ENCODE results near the gene NFATC1.

DNA sequence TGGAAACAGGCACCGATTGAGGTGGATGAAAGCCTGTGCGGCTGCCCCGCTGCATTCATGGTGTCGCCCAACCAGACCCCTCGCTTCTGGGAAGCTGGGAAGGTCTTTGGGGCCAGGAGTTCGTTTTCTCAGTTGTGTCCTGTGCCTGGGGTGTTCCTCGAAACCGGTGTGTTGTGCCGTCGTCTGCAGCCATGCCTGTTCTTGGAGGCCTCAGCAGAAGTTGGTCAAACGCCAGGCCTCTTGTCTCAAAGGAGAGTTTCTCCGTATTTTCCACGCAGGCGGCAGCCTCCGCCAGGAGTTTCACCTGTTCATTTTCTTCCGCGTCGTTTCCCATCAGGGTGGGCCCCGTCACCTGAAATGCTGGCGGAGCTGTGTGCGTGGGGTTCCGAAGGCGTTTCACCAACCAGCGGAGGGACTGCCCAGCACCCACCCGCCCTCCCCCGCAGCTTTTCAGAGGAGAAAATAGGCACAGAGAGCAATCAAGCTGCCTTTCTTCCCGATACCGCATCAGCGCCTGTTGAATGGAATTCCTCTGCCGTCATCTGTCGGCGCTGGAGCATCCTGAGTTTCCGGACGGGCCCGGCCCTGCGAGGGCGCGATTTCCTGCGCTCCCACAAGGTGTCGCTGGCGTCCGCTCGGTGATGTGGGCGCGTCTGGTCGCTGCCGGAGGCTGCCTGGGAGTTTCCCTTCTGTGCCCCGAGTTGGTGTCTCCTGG lies 17.0 kb upstream of the NFATC1 start:
- TF ChIP-seq, protein P1, sequence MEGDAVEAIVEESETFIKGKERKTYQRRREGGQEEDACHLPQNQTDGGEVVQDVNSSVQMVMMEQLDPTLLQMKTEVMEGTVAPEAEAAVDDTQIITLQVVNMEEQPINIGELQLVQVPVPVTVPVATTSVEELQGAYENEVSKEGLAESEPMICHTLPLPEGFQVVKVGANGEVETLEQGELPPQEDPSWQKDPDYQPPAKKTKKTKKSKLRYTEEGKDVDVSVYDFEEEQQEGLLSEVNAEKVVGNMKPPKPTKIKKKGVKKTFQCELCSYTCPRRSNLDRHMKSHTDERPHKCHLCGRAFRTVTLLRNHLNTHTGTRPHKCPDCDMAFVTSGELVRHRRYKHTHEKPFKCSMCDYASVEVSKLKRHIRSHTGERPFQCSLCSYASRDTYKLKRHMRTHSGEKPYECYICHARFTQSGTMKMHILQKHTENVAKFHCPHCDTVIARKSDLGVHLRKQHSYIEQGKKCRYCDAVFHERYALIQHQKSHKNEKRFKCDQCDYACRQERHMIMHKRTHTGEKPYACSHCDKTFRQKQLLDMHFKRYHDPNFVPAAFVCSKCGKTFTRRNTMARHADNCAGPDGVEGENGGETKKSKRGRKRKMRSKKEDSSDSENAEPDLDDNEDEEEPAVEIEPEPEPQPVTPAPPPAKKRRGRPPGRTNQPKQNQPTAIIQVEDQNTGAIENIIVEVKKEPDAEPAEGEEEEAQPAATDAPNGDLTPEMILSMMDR (IDR thresholded peaks at IDR 0.05): peak; percentile 81 to 95 (median 88)
- no peak for TF ChIP-seq POLR2A (IDR thresholded peaks at IDR 0.05)

All from thyroid gland (tissue), 4 donors.